ENCODE measurements around the gene OTOP3.
A peak's percentile ranks its signal among the peaks of the same experiment; 100 is the strongest.
"Not testable (repeated sequence)": the region's sequence is repeated elsewhere in the genome, so short reads cannot be mapped to it uniquely, and the experiment has no call there.

The OTOP3 gene

DNA sequence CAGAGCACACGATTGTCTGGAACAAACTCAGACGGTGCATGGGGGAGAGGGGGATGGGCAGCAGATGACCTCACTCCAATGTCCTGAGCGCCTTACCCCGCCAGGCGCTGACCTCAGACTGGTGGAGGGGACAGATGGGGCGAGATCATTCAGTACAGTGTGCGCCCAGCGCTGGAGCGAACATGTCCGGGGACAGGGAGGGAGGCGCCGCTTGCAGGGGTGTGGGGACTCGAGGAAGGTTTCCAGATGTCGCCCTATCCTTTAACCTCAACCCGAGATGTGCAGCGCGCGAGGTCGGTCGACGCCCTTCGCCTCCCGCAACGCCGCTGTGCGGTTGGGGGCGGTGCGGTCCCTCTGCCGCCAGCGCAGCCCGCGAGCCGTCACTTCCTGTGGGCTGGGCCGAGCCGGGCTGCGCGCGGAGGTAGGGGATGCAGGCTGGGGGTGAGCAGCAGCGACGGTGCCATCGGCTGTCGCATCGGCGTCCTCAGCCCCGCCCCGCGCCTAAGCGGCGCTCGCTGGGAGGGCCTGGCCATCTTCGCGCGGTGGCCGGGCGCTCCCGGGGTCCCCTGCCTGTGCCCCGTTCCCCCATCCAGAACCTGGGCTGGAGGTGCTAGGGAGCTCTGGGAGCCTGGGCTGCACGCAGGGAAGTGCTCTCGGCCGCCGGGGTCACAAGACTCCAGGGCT lies 46.4 kb downstream of the OTOP3 start:
- Histone ChIP-seq H3K36me3 (ENCODE audit: control insufficient read depth, insufficient read depth, low read length) (no peaks in the 10 kb centered on the region), H3K27ac (ENCODE audit: insufficient read depth, low read depth, low read length, poor library complexity, severe bottlenecking) (peak overlapping the region; percentile 75), H3K27me3 (ENCODE audit: control insufficient read depth, insufficient read depth, low read length, poor library complexity, severe bottlenecking) (peaks cover 4% of the 10 kb centered on the region), H3K4me1 (ENCODE audit: control insufficient read depth, insufficient read depth, low read length) (peaks cover 7% of the 10 kb centered on the region), H3K4me3 (ENCODE audit: insufficient read depth, low read depth, low read length) (peak overlapping the region; percentile 87), H3K9me3 (ENCODE audit: control insufficient read depth, low read length) (no peaks in the 10 kb centered on the region)
- WGBS, 2 experiments, result 1% methylated on average over 61 of the region's 61 CpGs

DNA sequence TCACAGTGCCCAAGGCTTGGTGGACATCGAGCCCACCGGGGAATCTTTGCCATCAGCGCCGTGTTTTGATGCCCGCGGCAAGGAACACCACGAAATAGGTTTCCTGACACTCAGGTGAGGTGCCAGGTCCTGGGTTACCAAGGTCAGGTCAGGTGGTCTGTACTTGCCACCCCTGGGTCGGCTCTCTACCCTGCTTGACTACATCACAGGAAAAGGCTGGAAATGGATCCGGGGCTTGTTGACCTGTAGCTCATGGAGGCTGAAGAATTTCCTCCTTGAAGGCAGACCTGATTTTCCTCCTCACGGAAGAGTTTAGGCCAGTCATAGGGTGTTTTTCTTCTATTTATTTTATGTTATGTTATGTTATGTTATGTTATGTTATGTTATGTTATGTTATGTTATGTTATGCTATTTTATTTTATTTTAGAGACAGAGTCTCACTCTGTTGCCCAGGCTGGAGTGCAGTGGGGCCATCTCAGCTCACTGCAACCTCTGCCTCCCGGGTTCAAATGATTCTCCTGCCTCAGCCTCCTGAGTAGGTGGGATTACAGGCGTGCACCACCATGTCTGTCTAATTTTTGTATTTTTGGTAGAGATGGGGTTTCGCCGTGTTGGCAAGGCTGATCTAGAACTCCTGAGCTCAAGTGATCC lies 47.1 kb downstream of the OTOP3 start:
- Histone ChIP-seq H3K27ac (ENCODE audit: insufficient read depth, low read depth, low read length, poor library complexity, severe bottlenecking) (peak overlapping the region; percentile 75), H3K4me3 (ENCODE audit: insufficient read depth, low read depth, low read length) (peak overlapping the region; percentile 87)
- H3K4me1 ChIP-seq (ENCODE audit: control insufficient read depth, insufficient read depth, low read length); H3K36me3 ChIP-seq (ENCODE audit: control insufficient read depth, insufficient read depth, low read length); H3K27me3 ChIP-seq (ENCODE audit: control insufficient read depth, insufficient read depth, low read length, poor library complexity, severe bottlenecking); H3K9me3 ChIP-seq (ENCODE audit: control insufficient read depth, low read length): not testable (repeated sequence)
- 28 to 31% methylated on average over 14 of the region's 14 CpGs for WGBS, 2 experiments

DNA sequence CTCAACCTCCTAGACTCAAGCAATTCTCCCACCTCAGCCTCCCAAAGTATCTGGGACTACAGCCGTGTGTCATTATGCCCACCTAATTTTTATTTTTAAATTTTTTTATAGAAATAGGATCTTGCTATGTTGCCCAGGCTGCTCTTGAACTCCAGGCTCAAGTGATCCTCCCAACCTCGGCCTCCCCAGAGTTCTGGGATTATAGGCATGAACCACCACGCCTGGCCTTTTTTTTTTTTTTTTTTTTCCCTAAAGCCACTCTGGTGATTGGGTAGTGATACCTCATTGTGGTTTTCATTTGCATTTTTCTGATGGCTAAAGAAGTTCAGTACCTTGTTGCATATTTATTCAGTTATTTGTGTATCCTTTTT lies 50.5 kb downstream of the OTOP3 start:
- Histone ChIP-seq H3K27me3 (ENCODE audit: control insufficient read depth, insufficient read depth, low read length, poor library complexity, severe bottlenecking) (no peaks in the 10 kb centered on the region), H3K36me3 (ENCODE audit: control insufficient read depth, insufficient read depth, low read length) (no peaks in the 10 kb centered on the region), H3K4me3 (ENCODE audit: insufficient read depth, low read depth, low read length) (no peak overlapping the region), H3K9me3 (ENCODE audit: control insufficient read depth, low read length) (no peaks in the 10 kb centered on the region), H3K27ac (ENCODE audit: insufficient read depth, low read depth, low read length, poor library complexity, severe bottlenecking) (no peak overlapping the region), H3K4me1 (ENCODE audit: control insufficient read depth, insufficient read depth, low read length) (peaks cover 12% of the 10 kb centered on the region)
- WGBS, 2 experiments, result 88 to 89% methylated on average over 2 to 3 of the region's 3 CpGs

DNA sequence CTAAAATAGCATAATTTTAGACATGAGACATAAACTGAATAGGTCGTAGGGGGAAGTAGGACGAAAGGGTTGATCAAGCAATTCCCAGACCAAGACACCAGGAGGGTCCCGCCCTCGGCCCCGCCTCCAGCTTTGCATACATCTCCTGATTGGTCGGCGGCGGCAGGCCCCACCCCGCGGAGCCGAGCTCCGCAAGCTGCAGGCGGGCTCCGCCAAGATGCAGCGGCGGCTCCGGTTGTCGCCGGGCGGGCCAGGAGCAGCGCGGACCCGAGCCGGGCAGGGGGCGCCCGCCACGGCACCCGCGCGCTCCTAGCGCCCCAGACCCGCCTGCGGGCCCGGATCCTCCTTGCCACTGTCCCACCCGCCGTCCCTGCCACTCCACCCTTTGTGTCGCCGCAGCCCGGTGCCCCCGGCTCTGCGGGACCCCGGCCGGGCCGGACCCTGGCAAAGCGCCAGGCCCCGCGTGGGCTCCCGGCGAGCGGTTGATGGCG lies 51.8 kb downstream of the OTOP3 start, which contains the start of gene CDR2L:
TSS of gene CDR2L (plus strand) at position 215 of the 491 bp plus-strand sequence. CDS start 412 bp downstream, outside the sequence.
- Histone ChIP-seq H3K4me1 (ENCODE audit: control insufficient read depth, insufficient read depth, low read length) (peaks cover 12% of the 10 kb centered on the region), H3K4me3 (ENCODE audit: insufficient read depth, low read depth, low read length) (peak within 1 kb of the TSS; percentile 82), H3K36me3 (ENCODE audit: control insufficient read depth, insufficient read depth, low read length) (no peaks in the 10 kb centered on the region), H3K9me3 (ENCODE audit: control insufficient read depth, low read length) (no peaks in the 10 kb centered on the region), H3K27ac (ENCODE audit: insufficient read depth, low read depth, low read length, poor library complexity, severe bottlenecking) (peak within 1 kb of the TSS; percentile 85), H3K27me3 (ENCODE audit: control insufficient read depth, insufficient read depth, low read length, poor library complexity, severe bottlenecking) (no peaks in the 10 kb centered on the region)
- WGBS, 2 experiments, result 0% methylated on average over 51 of the region's 51 CpGs

DNA sequence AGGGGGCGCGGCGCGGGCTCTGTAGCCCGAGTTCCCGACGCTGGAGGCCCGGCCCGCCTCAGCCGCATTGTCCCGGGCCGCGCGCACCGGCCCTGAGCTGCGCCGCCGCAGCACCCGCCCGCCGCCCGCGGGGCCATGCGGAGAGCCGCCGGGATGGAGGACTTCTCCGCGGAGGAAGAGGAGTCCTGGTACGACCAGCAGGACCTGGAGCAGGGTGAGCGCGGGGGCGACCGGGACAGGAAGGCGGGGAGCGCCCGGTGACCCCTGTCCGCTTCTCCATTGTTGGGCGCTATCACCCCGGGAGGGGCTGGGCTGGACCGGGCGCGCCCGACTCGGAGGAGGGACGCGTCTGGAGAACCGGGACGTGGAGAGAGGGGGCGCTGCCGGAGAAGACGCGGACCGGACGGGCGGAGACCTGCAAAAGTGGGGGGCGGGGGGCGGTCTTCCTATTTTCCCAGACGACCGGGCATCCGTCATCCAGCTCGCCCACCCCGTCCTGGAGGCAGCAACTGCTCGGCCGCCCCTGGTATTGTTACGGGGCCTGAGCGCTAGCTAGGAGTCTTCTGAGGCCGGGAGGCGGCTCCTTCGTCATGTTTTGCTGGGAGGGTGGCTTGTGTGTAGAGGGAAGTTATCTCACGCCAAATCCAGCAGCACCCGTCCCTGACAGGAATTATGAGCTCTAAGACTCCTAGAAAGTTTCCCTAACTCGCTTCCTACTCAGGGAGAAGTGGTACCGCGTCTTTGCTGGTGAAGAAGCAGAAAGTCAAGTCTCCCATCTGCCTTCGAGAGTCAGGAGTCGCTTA lies 52.4 kb downstream of the OTOP3 start:
- H3K27ac ChIP-seq (ENCODE audit: insufficient read depth, low read depth, low read length, poor library complexity, severe bottlenecking), result peak overlapping the region; percentile 85
- no peaks in the 10 kb centered on the region for H3K27me3 ChIP-seq (ENCODE audit: control insufficient read depth, insufficient read depth, low read length, poor library complexity, severe bottlenecking)
- no peaks in the 10 kb centered on the region for H3K36me3 ChIP-seq (ENCODE audit: control insufficient read depth, insufficient read depth, low read length)
- H3K4me3 ChIP-seq (ENCODE audit: insufficient read depth, low read depth, low read length), result peak overlapping the region; percentile 82
- WGBS, 2 experiments, result 0 to 1% methylated on average over 76 of the region's 76 CpGs
- H3K4me1 ChIP-seq (ENCODE audit: control insufficient read depth, insufficient read depth, low read length), result peaks cover 10% of the 10 kb centered on the region
- no peaks in the 10 kb centered on the region for H3K9me3 ChIP-seq (ENCODE audit: control insufficient read depth, low read length)

DNA sequence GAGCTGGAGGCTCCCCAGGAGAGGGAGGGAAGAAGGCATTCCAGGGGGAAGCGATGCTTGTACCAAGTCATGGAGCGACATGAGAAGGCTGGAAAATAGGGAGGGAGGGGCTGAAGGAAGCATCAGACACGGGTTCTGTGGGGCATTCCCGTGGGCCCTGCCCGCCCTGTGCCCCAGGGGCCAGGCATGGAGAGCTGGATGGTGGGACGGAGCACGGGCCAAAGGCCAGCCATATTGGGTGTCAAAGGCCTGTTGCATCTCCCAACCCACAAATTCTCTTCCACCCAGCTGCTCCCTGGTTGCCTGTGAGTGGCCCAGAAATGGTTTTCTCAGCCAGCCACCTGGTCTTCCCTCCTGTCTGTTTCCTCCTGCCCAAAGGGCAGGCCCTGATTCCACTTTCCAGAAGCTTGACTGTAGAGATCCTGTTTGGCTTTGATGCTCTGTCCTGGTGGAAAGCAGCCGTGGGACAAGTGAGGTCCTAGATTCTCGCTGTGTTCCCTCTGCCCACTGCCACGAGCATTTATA lies 54.9 kb downstream of the OTOP3 start:
- Histone ChIP-seq H3K4me3 (ENCODE audit: insufficient read depth, low read depth, low read length) (no peak overlapping the region), H3K27me3 (ENCODE audit: control insufficient read depth, insufficient read depth, low read length, poor library complexity, severe bottlenecking) (no peaks in the 10 kb centered on the region), H3K27ac (ENCODE audit: insufficient read depth, low read depth, low read length, poor library complexity, severe bottlenecking) (no peak overlapping the region), H3K9me3 (ENCODE audit: control insufficient read depth, low read length) (no peaks in the 10 kb centered on the region), H3K36me3 (ENCODE audit: control insufficient read depth, insufficient read depth, low read length) (no peaks in the 10 kb centered on the region), H3K4me1 (ENCODE audit: control insufficient read depth, insufficient read depth, low read length) (peaks cover 6% of the 10 kb centered on the region)
- 93 to 94% methylated on average over 10 of the region's 10 CpGs for WGBS, 2 experiments

DNA sequence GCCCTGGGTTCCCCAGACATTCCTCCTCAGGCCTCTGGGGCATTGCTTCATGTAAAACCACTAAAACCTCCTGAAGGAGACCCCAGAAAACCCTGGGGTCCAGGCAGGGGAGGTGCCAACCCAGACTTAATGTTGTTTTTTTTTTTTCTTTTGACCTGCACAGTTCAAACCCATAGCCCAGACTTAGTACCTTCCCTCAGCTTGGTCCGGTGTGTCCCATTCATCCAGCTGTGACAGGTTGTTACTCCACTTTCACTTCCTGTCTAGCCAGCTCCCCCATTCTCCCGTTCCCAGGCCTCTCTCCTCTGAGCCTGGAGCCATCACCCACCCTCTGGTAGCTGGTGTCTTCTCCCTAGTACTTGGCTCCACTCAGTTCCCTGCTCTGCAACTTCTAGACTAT lies 56.5 kb downstream of the OTOP3 start:
- no peak overlapping the region for H3K27ac ChIP-seq (ENCODE audit: insufficient read depth, low read depth, low read length, poor library complexity, severe bottlenecking)

DNA sequence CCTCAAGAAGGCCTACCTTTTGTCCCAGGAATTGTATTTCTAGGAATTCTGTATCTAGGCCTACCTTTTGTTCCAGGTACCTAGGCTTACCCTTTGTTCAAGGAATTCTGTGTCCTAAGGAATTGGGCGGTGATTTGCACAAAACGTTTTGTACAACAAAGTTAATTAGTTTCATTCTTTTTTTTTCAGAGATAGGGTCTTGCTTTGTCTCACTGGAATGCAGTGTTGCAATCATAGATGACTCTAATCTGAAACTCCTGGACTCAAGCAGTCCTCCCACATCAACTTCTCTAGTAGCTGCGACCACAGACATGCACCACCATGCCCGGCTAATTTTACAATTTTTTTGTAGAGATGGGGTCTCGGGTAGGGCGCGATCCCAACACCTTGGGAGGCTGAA lies 58.7 kb downstream of the OTOP3 start:
- Histone ChIP-seq H3K4me1 (ENCODE audit: control insufficient read depth, insufficient read depth, low read length) (no peaks in the 10 kb centered on the region), H3K4me3 (ENCODE audit: insufficient read depth, low read depth, low read length) (no peak overlapping the region), H3K27ac (ENCODE audit: insufficient read depth, low read depth, low read length, poor library complexity, severe bottlenecking) (no peak overlapping the region), H3K9me3 (ENCODE audit: control insufficient read depth, low read length) (no peaks in the 10 kb centered on the region), H3K36me3 (ENCODE audit: control insufficient read depth, insufficient read depth, low read length) (no peaks in the 10 kb centered on the region), H3K27me3 (ENCODE audit: control insufficient read depth, insufficient read depth, low read length, poor library complexity, severe bottlenecking) (no peaks in the 10 kb centered on the region)
- WGBS, 2 experiments, result 87 to 93% methylated on average over 7 of the region's 7 CpGs

More for the DNA sequence above, 56.5 kb downstream of the OTOP3 start:
- no peaks in the 10 kb centered on the region for H3K9me3 ChIP-seq (ENCODE audit: control insufficient read depth, low read length)
- WGBS, 2 experiments, result 86 to 91% methylated on average over 2 of the region's 2 CpGs
- H3K36me3 ChIP-seq (ENCODE audit: control insufficient read depth, insufficient read depth, low read length), result no peaks in the 10 kb centered on the region
- H3K27me3 ChIP-seq (ENCODE audit: control insufficient read depth, insufficient read depth, low read length, poor library complexity, severe bottlenecking), result no peaks in the 10 kb centered on the region
- peaks cover 6% of the 10 kb centered on the region for H3K4me1 ChIP-seq (ENCODE audit: control insufficient read depth, insufficient read depth, low read length)
- H3K4me3 ChIP-seq (ENCODE audit: insufficient read depth, low read depth, low read length), result no peak overlapping the region

DNA sequence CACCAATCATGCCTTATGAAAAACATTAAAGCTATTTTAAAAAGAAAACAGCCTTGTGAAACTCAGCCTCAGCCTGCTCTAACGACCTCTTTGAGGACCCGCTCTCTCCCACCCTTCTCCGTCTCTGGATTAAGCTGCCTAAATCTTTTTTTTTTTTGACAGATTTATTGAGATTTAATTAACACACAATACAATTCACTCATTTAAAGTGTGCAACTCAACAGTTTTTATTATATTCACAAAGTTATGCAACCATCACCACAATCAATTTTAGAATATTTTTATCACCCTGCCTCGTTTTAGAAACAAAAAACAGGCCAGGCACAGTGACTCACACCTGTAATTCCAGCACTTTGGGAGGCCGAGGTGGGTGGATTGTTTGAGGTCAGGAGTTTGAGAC lies 60.1 kb downstream of the OTOP3 start:
- 75 to 93% methylated on average over 4 to 5 of the region's 5 CpGs for WGBS, 2 experiments
- no peaks in the 10 kb centered on the region for H3K36me3 ChIP-seq (ENCODE audit: control insufficient read depth, insufficient read depth, low read length)
- no peaks in the 10 kb centered on the region for H3K9me3 ChIP-seq (ENCODE audit: control insufficient read depth, low read length)
- H3K4me1 ChIP-seq (ENCODE audit: control insufficient read depth, insufficient read depth, low read length), result no peaks in the 10 kb centered on the region
- H3K27me3 ChIP-seq (ENCODE audit: control insufficient read depth, insufficient read depth, low read length, poor library complexity, severe bottlenecking), result no peaks in the 10 kb centered on the region
- H3K27ac ChIP-seq (ENCODE audit: insufficient read depth, low read depth, low read length, poor library complexity, severe bottlenecking), result no peak overlapping the region
- no peak overlapping the region for H3K4me3 ChIP-seq (ENCODE audit: insufficient read depth, low read depth, low read length)

DNA sequence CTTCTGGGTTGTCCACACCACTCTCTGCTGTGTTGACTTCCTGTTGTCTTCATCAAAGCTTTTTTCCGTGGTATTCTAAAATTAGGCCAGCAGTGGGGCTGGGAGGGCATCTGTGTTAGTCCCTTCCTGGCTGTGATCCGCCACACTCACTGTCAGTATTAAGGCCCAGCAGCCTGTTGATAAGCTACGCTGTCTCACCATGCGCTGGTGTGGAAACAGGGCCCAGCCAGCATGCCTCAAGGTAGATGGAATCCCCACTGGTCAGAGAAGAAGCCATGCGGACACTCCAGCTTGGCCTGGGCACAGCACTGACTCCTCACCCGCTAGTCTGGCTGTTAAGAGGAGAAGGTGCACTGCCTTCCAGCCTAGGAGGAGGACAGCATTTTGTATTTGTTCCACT lies 63.1 kb downstream of the OTOP3 start:
- H3K4me3 ChIP-seq (ENCODE audit: insufficient read depth, low read depth, low read length), result no peak overlapping the region
- H3K36me3 ChIP-seq (ENCODE audit: control insufficient read depth, insufficient read depth, low read length), result peaks cover 21% of the 10 kb centered on the region
- no peaks in the 10 kb centered on the region for H3K27me3 ChIP-seq (ENCODE audit: control insufficient read depth, insufficient read depth, low read length, poor library complexity, severe bottlenecking)
- H3K4me1 ChIP-seq (ENCODE audit: control insufficient read depth, insufficient read depth, low read length), result no peaks in the 10 kb centered on the region
- H3K9me3 ChIP-seq (ENCODE audit: control insufficient read depth, low read length), result no peaks in the 10 kb centered on the region
- H3K27ac ChIP-seq (ENCODE audit: insufficient read depth, low read depth, low read length, poor library complexity, severe bottlenecking), result no peak overlapping the region
- WGBS, 2 experiments, result 94% methylated on average over 6 of the region's 6 CpGs

Data from ectodermal cell (in vitro differentiated cells).